Fibroblast of skin of back (primary cell): ENCODE data around the gene LDB1.

Source experiments
- DNase-seq: peaks from one replicate; pipeline ENCODE4 v3.0.0-alpha.2; 2013

LDB1 gene

GRCh38 chr10:102134416-102134815 is 14.2 kb upstream of the LDB1 start:
- no peak for DNase-seq

- peak; percentile 81 for DNase-seq
Measured at GRCh38 chr10:102133373-102134195, 13.4 kb upstream of the LDB1 start.

- peak; percentile 99 for DNase-seq
Measured at GRCh38 chr10:102132563-102133372, 12.6 kb upstream of the LDB1 start, which contains the start of gene PPRC1. TSS of gene PPRC1 (plus strand) at chr10:102133040. CDS start at chr10:102133069, 29 bp downstream.

- DNase-seq, result no peak
Measured at GRCh38 chr10:102132193-102132562, 12.0 kb upstream of the LDB1 start.

- peak; percentile 72 for DNase-seq
Measured at GRCh38 chr10:102131286-102132170, 11.4 kb upstream of the LDB1 start.

- DNase-seq, result no peak
Measured at GRCh38 chr10:102123223-102123622, 3.1 kb upstream of the LDB1 start.

GRCh38 chr10:102122450-102122849 is 2.3 kb upstream of the LDB1 start:
- no peak for DNase-seq

- no peak for DNase-seq
Measured at GRCh38 chr10:102121739-102122372, 1.7 kb upstream of the LDB1 start.

GRCh38 chr10:102120991-102121738 is 997 bp upstream of the LDB1 start:
- DNase-seq, result peak; percentile 77

GRCh38 chr10:102119417-102120141 is 589 bp downstream of the LDB1 start:
- peak; percentile 74 for DNase-seq

GRCh38 chr10:102118867-102119266 is 1.3 kb downstream of the LDB1 start:
- DNase-seq, result peak; percentile 65

- DNase-seq, result peak; percentile 85
Measured at GRCh38 chr10:102117391-102118159, 2.6 kb downstream of the LDB1 start.

- no peak for DNase-seq
Measured at GRCh38 chr10:102116656-102117055, 3.5 kb downstream of the LDB1 start.

- DNase-seq, result no peak
Measured at GRCh38 chr10:102115775-102116174, 4.4 kb downstream of the LDB1 start.

- peak; percentile 91 for DNase-seq
Measured at GRCh38 chr10:102114861-102115618, 5.1 kb downstream of the LDB1 start.

GRCh38 chr10:102113956-102114857 is 6.0 kb downstream of the LDB1 start:
- peak; percentile 45 for DNase-seq

GRCh38 chr10:102113261-102113955 is 6.8 kb downstream of the LDB1 start:
- no peak for DNase-seq
